Stimulated activated effector memory CD8-positive, alpha-beta T cell treated with anti-CD3 and anti-CD28 coated beads, Interleukin-12 subunit alpha, Interleukin-12 subunit beta, amount 100 ng/mL, for 72 hours (primary cell): ENCODE results near the gene PPM1K.

Experiments
- ATAC-seq: fragments of 150-1000 bp; cut with Tn5 transposase; 2 replicates; pipeline ENCODE4 v1.10.0; 2021
- DNase-seq, 2 donors: peaks; one replicate each; pipeline ENCODE4 v3.0.0; 2021 to 2022; ENCODE audit warnings: low spot score in 2 of 2
- H3K27ac Mint-ChIP-seq: one replicate; pipeline ENCODE4 v1.8.0; 2022; ENCODE audit warnings: mild to moderate bottlenecking, mixed read lengths
- H3K36me3 Mint-ChIP-seq: one replicate; pipeline ENCODE4 v1.8.0; 2022; ENCODE audit warnings: mild to moderate bottlenecking, mixed read lengths
- H3K4me1 Mint-ChIP-seq: one replicate; pipeline ENCODE4 v1.8.0; 2022; ENCODE audit warnings: mixed read lengths
- H3K4me3 Mint-ChIP-seq: one replicate; pipeline ENCODE4 v1.8.0; 2022; ENCODE audit warnings: mild to moderate bottlenecking, mixed read lengths
- H3K9me3 Mint-ChIP-seq: one replicate; pipeline ENCODE4 v1.8.0; 2022; ENCODE audit warnings: mixed read lengths

PPM1K gene

GRCh38 chr4:88244816-88245579 lies 39.4 kb downstream of the PPM1K start:
- Mint-ChIP-seq H3K9me3 (no peaks in the 10 kb centered on the region), H3K4me1 (peaks cover 17% of the 10 kb centered on the region), H3K36me3 (no peaks in the 10 kb centered on the region), H3K27ac (peak overlapping the region; percentile 77), H3K4me3 (peak overlapping the region; percentile 70)
- ATAC-seq (peak; percentile 89), DNase-seq (peak in 1 of 2 donors; percentile 52)

- H3K27ac Mint-ChIP-seq: no peak overlapping the region
- H3K4me1 Mint-ChIP-seq: peaks cover 17% of the 10 kb centered on the region
- no peaks in the 10 kb centered on the region for H3K36me3 Mint-ChIP-seq
- no peaks in the 10 kb centered on the region for H3K9me3 Mint-ChIP-seq
- H3K4me3 Mint-ChIP-seq: no peak overlapping the region
- ATAC-seq: no peak
- peak in 1 of 2 donors; percentile 40 for DNase-seq
These were observed 40.3 kb downstream of the PPM1K start for GRCh38 chr4:88244056-88244455.

- no peak overlapping the region for H3K4me3 Mint-ChIP-seq
- no peaks in the 10 kb centered on the region for H3K9me3 Mint-ChIP-seq
- H3K4me1 Mint-ChIP-seq: peaks cover 17% of the 10 kb centered on the region
- no peak for ATAC-seq
- H3K27ac Mint-ChIP-seq: no peak overlapping the region
- H3K36me3 Mint-ChIP-seq: no peaks in the 10 kb centered on the region
- DNase-seq: no peak
These were observed 42.2 kb downstream of the PPM1K start for GRCh38 chr4:88242144-88242543.

- no peak overlapping the region for H3K27ac Mint-ChIP-seq
- no peaks in the 10 kb centered on the region for H3K9me3 Mint-ChIP-seq
These were observed 44.1 kb downstream of the PPM1K start for GRCh38 chr4:88240297-88240714.

GRCh38 chr4:88230969-88231771 lies 53.2 kb downstream of the PPM1K start:
- peak overlapping the region; percentile 88 for H3K27ac Mint-ChIP-seq

More at GRCh38 chr4:88240297-88240714, 44.1 kb downstream of the PPM1K start:
- no peak for DNase-seq
- no peaks in the 10 kb centered on the region for H3K36me3 Mint-ChIP-seq
- ATAC-seq: no peak
- H3K4me3 Mint-ChIP-seq: no peak overlapping the region
- H3K4me1 Mint-ChIP-seq: peaks cover 10% of the 10 kb centered on the region

GRCh38 chr4:88230461-88230891 lies 53.9 kb downstream of the PPM1K start:
- DNase-seq (peak in 1 of 2 donors; percentile 28), ATAC-seq (no peak)
- Mint-ChIP-seq H3K4me1 (peaks cover 6% of the 10 kb centered on the region), H3K4me3 (peak overlapping the region; percentile 54), H3K9me3 (no peaks in the 10 kb centered on the region), H3K27ac (peak overlapping the region; percentile 88), H3K36me3 (no peaks in the 10 kb centered on the region)

More at GRCh38 chr4:88230969-88231771, 53.2 kb downstream of the PPM1K start:
- Mint-ChIP-seq H3K9me3 (no peaks in the 10 kb centered on the region), H3K4me3 (peak overlapping the region; percentile 54), H3K4me1 (peaks cover 6% of the 10 kb centered on the region), H3K36me3 (no peaks in the 10 kb centered on the region)
- DNase-seq: peak in 1 of 2 donors; percentile 39
- no peak for ATAC-seq

GRCh38 chr4:88227734-88228133 lies 56.6 kb downstream of the PPM1K start:
- no peak for ATAC-seq
- no peaks in the 10 kb centered on the region for H3K36me3 Mint-ChIP-seq
- no peaks in the 10 kb centered on the region for H3K9me3 Mint-ChIP-seq
- H3K27ac Mint-ChIP-seq: no peak overlapping the region
- no peak for DNase-seq
- no peak overlapping the region for H3K4me3 Mint-ChIP-seq
- H3K4me1 Mint-ChIP-seq: peaks cover 6% of the 10 kb centered on the region

GRCh38 chr4:88226143-88226542 lies 58.2 kb downstream of the PPM1K start:
- Mint-ChIP-seq H3K9me3 (no peaks in the 10 kb centered on the region), H3K4me1 (peaks cover 6% of the 10 kb centered on the region), H3K4me3 (no peak overlapping the region), H3K27ac (no peak overlapping the region), H3K36me3 (no peaks in the 10 kb centered on the region)
- DNase-seq: no peak
- no peak for ATAC-seq

- H3K4me1 Mint-ChIP-seq: peaks cover under 1% of the 10 kb centered on the region
- no peaks in the 10 kb centered on the region for H3K36me3 Mint-ChIP-seq
- no peak for ATAC-seq
- H3K4me3 Mint-ChIP-seq: no peak overlapping the region
- peaks cover 2% of the 10 kb centered on the region for H3K9me3 Mint-ChIP-seq
- H3K27ac Mint-ChIP-seq: no peak overlapping the region
- DNase-seq: peak in 1 of 2 donors; percentile 37
These were observed 58.9 kb downstream of the PPM1K start for GRCh38 chr4:88225232-88226105.

- H3K4me3 Mint-ChIP-seq: no peak overlapping the region
- no peaks in the 10 kb centered on the region for H3K36me3 Mint-ChIP-seq
- H3K4me1 Mint-ChIP-seq: peaks cover 5% of the 10 kb centered on the region
- no peak for ATAC-seq
- no peak overlapping the region for H3K27ac Mint-ChIP-seq
- no peak for DNase-seq
- peaks cover 2% of the 10 kb centered on the region for H3K9me3 Mint-ChIP-seq
These were observed 60.8 kb downstream of the PPM1K start for GRCh38 chr4:88223516-88223915.

- H3K4me1 Mint-ChIP-seq: peaks cover 5% of the 10 kb centered on the region
- DNase-seq (no peak), ATAC-seq (peak; percentile 64)
- peaks cover 2% of the 10 kb centered on the region for H3K9me3 Mint-ChIP-seq
- H3K27ac Mint-ChIP-seq: no peak overlapping the region
- no peak overlapping the region for H3K4me3 Mint-ChIP-seq
- H3K36me3 Mint-ChIP-seq: no peaks in the 10 kb centered on the region
These were observed 65.3 kb downstream of the PPM1K start for GRCh38 chr4:88219099-88219498.

- peaks cover 2% of the 10 kb centered on the region for H3K9me3 Mint-ChIP-seq
- DNase-seq: peak in 1 of 2 donors; percentile 25
- no peak overlapping the region for H3K27ac Mint-ChIP-seq
- no peak for ATAC-seq
- H3K36me3 Mint-ChIP-seq: no peaks in the 10 kb centered on the region
- no peak overlapping the region for H3K4me3 Mint-ChIP-seq
- H3K4me1 Mint-ChIP-seq: peaks cover 5% of the 10 kb centered on the region
These were observed 67.2 kb downstream of the PPM1K start for GRCh38 chr4:88217169-88217568.

GRCh38 chr4:88216395-88216794 lies 68.0 kb downstream of the PPM1K start:
- H3K9me3 Mint-ChIP-seq: peaks cover 2% of the 10 kb centered on the region
- H3K4me3 Mint-ChIP-seq: no peak overlapping the region
- H3K4me1 Mint-ChIP-seq: peaks cover 5% of the 10 kb centered on the region
- no peak for DNase-seq
- H3K27ac Mint-ChIP-seq: no peak overlapping the region
- H3K36me3 Mint-ChIP-seq: no peaks in the 10 kb centered on the region
- ATAC-seq: no peak

- Mint-ChIP-seq H3K4me1 (peaks cover 5% of the 10 kb centered on the region), H3K4me3 (no peak overlapping the region), H3K27ac (no peak overlapping the region), H3K36me3 (no peaks in the 10 kb centered on the region), H3K9me3 (no peaks in the 10 kb centered on the region)
- ATAC-seq (no peak), DNase-seq (no peak)
These were observed 69.0 kb downstream of the PPM1K start for GRCh38 chr4:88215351-88215750.

- no peaks in the 10 kb centered on the region for H3K9me3 Mint-ChIP-seq
These were observed 72.2 kb downstream of the PPM1K start for GRCh38 chr4:88212253-88212561.

More at GRCh38 chr4:88212253-88212561, 72.2 kb downstream of the PPM1K start:
- ATAC-seq: no peak
- H3K4me3 Mint-ChIP-seq: no peak overlapping the region
- H3K36me3 Mint-ChIP-seq: no peaks in the 10 kb centered on the region
- no peaks in the 10 kb centered on the region for H3K4me1 Mint-ChIP-seq
- H3K27ac Mint-ChIP-seq: no peak overlapping the region
- no peak for DNase-seq
